ENCODE results near the gene BCAR3.

BCAR3 gene

DNA sequence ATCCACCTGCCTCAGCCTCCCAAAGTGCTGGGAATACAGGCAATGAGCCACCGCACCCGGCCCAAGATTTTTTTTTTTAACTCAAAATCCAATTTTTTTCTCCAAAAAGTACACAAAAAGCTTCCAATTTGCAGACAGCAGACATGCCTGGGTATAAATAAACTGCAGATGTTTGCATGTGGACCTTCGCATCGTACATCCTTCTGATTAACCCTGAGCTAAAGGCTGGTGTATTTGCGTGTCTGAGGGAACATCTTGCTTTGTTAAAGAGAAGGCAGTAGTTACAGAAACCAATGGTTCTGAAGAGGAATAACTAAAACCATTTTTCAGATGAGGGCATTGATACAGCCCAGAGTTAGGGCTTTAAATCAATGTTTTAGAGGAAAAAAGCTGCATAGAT lies 12.7 kb downstream of the BCAR3 start:
- TF ChIP-seq EGR1 (IDR thresholded peaks at IDR 0.05) (no peak), NFIC (IDR thresholded peaks at IDR 0.05) (no peak), YY1 (IDR thresholded peaks at IDR 0.05; ENCODE audit: low read depth) (no peak), CEBPB (IDR thresholded peaks at IDR 0.05) (no peak), RAD21 (IDR thresholded peaks at IDR 0.05; ENCODE audit: low read depth) (no peak), EP300 (IDR thresholded peaks at IDR 0.05; ENCODE audit: borderline replicate concordance) (no peak)

DNA sequence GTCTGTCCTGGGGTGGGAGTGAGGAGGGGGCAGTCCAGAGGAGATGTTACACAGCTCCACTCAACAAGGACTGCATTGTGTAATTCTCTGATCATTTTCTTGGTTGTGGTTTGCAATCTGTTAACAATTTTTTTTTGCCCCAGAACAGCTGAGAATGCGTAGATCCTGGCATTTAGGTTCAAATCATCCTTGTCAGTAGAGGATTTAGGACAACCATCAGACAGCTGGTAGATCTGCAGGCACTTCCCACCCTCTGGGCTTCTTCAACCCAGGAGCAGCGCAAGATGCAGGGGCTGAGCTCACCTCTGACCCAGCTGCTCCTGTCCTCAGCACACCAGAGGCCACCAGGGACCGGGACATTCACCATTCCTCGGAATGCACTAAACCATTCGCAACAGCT lies 13.5 kb downstream of the BCAR3 start:
- TF ChIP-seq MAX (IDR thresholded peaks at IDR 0.05) (no peak), NFIC (IDR thresholded peaks at IDR 0.05) (no peak), CREB1 (IDR thresholded peaks at IDR 0.05; ENCODE audit: low read depth) (no peak), RAD21 (IDR thresholded peaks at IDR 0.05; ENCODE audit: low read depth) (no peak), FOXM1 (IDR thresholded peaks at IDR 0.05; ENCODE audit: borderline replicate concordance, low read depth) (no peak), ZBTB7A (IDR thresholded peaks at IDR 0.05; ENCODE audit: low read depth) (no peak), TCF12 (IDR thresholded peaks at IDR 0.05; ENCODE audit: low read depth) (no peak), TEAD4 (IDR thresholded peaks at IDR 0.05) (no peak), EP300 (IDR thresholded peaks at IDR 0.05; ENCODE audit: borderline replicate concordance) (no peak), YY1 (IDR thresholded peaks at IDR 0.05; ENCODE audit: low read depth) (no peak), EGR1 (IDR thresholded peaks at IDR 0.05) (no peak)
- TF ChIP-seq, protein P1, sequence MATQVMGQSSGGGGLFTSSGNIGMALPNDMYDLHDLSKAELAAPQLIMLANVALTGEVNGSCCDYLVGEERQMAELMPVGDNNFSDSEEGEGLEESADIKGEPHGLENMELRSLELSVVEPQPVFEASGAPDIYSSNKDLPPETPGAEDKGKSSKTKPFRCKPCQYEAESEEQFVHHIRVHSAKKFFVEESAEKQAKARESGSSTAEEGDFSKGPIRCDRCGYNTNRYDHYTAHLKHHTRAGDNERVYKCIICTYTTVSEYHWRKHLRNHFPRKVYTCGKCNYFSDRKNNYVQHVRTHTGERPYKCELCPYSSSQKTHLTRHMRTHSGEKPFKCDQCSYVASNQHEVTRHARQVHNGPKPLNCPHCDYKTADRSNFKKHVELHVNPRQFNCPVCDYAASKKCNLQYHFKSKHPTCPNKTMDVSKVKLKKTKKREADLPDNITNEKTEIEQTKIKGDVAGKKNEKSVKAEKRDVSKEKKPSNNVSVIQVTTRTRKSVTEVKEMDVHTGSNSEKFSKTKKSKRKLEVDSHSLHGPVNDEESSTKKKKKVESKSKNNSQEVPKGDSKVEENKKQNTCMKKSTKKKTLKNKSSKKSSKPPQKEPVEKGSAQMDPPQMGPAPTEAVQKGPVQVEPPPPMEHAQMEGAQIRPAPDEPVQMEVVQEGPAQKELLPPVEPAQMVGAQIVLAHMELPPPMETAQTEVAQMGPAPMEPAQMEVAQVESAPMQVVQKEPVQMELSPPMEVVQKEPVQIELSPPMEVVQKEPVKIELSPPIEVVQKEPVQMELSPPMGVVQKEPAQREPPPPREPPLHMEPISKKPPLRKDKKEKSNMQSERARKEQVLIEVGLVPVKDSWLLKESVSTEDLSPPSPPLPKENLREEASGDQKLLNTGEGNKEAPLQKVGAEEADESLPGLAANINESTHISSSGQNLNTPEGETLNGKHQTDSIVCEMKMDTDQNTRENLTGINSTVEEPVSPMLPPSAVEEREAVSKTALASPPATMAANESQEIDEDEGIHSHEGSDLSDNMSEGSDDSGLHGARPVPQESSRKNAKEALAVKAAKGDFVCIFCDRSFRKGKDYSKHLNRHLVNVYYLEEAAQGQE (IDR thresholded peaks at IDR 0.05; ENCODE audit: low read depth), result no peak

GRCh38 chr1:93667642-93668041 lies 14.0 kb downstream of the BCAR3 start:
- no peak for TF ChIP-seq YY1 (IDR thresholded peaks at IDR 0.05; ENCODE audit: low read depth)
- no peak for TF ChIP-seq NFIC (IDR thresholded peaks at IDR 0.05)
- TF ChIP-seq, protein P2, sequence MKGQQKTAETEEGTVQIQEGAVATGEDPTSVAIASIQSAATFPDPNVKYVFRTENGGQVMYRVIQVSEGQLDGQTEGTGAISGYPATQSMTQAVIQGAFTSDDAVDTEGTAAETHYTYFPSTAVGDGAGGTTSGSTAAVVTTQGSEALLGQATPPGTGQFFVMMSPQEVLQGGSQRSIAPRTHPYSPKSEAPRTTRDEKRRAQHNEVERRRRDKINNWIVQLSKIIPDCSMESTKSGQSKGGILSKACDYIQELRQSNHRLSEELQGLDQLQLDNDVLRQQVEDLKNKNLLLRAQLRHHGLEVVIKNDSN (IDR thresholded peaks at IDR 0.05), result no peak
- TF ChIP-seq FOXM1 (IDR thresholded peaks at IDR 0.05; ENCODE audit: borderline replicate concordance, low read depth), result no peak
- TF ChIP-seq MAX (IDR thresholded peaks at IDR 0.05), result no peak

GRCh38 chr1:93666613-93667384 lies 14.8 kb downstream of the BCAR3 start:
- TF ChIP-seq MAX (IDR thresholded peaks at IDR 0.05), result 0 out of 2 replicates have a peak, but pooled peaks have one; percentile 24
- TF ChIP-seq TEAD4 (IDR thresholded peaks at IDR 0.05), result peak; percentile 48; the same call in 1 of the 2 replicates
- TF ChIP-seq TCF12 (IDR thresholded peaks at IDR 0.05; ENCODE audit: low read depth), result no peak
- TF ChIP-seq NFIC (IDR thresholded peaks at IDR 0.05), result peak; percentile 50; the same call in 1 of the 2 replicates
- TF ChIP-seq RAD21 (IDR thresholded peaks at IDR 0.05; ENCODE audit: low read depth), result no peak
- TF ChIP-seq EP300 (IDR thresholded peaks at IDR 0.05; ENCODE audit: borderline replicate concordance), result no peak
- TF ChIP-seq YY1 (IDR thresholded peaks at IDR 0.05; ENCODE audit: low read depth), result 0 out of 2 replicates have a peak, but pooled peaks have one; percentile 14
- TF ChIP-seq CREB1 (IDR thresholded peaks at IDR 0.05; ENCODE audit: low read depth), result no peak

GRCh38 chr1:93665015-93665414 lies 16.6 kb downstream of the BCAR3 start:
- TF ChIP-seq CEBPB (IDR thresholded peaks at IDR 0.05) (no peak), TAF1 (IDR thresholded peaks at IDR 0.05; ENCODE audit: low read depth) (no peak), MAX (IDR thresholded peaks at IDR 0.05) (no peak), EGR1 (IDR thresholded peaks at IDR 0.05) (no peak), TCF12 (IDR thresholded peaks at IDR 0.05; ENCODE audit: low read depth) (no peak), EP300 (IDR thresholded peaks at IDR 0.05; ENCODE audit: borderline replicate concordance) (no peak), RAD21 (IDR thresholded peaks at IDR 0.05; ENCODE audit: low read depth) (no peak), YY1 (IDR thresholded peaks at IDR 0.05; ENCODE audit: low read depth) (no peak), NFIC (IDR thresholded peaks at IDR 0.05) (no peak), ZBTB7A (IDR thresholded peaks at IDR 0.05; ENCODE audit: low read depth) (no peak), TEAD4 (IDR thresholded peaks at IDR 0.05) (no peak), FOXM1 (IDR thresholded peaks at IDR 0.05; ENCODE audit: borderline replicate concordance, low read depth) (no peak)
- TF ChIP-seq, protein P2 (IDR thresholded peaks at IDR 0.05), result no peak
- TF ChIP-seq, protein P1 (IDR thresholded peaks at IDR 0.05; ENCODE audit: low read depth), result no peak
